Inflammatory macrophage treated with lipopolysaccharide for 4 hours (primary cell): Measurements from ENCODE around the gene TRIM27.
"Not testable (repeated sequence)": the region's sequence is repeated elsewhere in the genome, so short reads cannot be mapped to it uniquely, and the experiment has no call there.

ENCODE experiments used
- DNase-seq: peaks from one replicate; pipeline ENCODE4 v3.0.0-alpha.2; 2020

TRIM27 gene

DNA sequence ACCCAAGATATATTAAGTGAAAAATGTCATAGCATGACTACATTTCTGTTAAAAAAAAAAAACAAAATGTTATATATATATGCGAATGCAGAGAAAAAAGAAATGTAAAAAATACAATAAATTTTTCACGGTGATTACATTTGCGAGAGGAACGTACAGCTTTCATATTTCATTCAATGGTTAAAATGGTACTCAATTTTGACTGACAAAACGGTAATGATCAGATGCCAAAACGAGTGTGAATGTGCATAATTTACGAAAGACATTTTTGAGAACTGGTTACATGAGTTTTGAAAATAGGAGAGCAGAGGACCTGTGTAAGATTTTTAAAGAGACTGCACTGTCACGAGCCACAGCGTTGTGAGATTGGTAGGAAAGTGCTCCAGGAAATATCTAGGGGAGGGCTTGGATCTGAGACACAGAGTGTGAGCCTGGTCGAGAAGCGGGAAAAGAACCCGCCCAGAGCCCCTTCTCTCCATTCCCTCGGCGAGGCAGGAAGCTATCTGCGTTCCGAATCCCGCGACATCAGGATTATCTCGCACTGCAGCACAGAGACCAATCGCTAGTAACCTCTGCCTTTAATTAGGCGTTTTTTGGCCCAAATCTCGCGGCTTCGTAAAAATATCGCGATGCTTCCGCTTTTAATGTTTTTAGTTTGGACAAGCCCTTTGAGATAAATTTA, 28.5 kb downstream of the TRIM27 start:
- DNase-seq: peak; percentile 96

DNA sequence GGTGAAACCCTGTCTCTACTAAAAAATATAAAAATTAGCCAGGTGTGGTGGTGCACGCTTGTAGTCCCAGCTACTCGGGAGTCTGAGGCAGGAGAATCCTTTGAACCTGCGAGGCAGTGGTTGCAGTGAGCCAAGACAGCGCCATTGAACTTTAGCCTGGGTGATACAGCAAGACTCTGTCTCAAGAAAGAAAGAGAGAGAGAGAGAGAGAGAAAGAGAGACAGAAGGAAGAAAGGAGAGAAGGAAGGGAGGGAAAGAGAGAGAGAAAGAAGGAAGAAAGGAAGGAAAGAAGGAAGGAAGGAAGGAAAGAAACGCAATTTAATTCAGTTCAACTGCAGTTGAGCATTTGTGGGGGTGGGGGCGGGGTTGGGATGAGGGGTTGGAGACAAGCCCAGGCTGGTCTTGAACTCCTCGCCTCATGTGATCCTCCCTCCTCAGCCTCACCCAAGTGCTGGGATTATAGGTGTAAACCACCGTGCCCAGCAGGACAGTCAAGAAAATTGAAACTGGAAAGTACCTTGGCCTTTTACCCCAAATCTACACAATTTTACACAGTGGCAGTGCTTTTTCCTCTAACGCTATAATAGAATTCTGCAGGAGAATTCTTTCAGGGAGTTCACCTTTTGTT, 30.5 kb downstream of the TRIM27 start:
- DNase-seq: no peak

DNA sequence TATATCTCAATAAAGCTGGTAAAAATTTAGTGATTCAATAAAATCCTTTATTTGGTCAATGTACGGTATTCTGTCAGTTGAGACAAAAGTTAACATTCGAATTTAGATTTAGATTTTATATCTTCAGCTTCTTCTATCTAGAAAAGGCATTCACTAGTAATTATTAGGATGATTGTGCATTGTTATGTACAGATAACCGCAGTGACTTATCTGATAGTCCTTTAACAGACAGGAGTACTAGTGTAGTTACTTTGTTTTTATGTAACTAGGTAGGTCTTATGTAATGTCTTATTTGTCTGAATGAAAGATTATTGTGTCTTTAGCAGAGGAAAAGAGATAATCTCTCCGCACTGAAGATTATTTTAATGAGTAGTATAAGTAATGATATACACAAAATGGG, 31.3 kb downstream of the TRIM27 start:
- no peak for DNase-seq

DNA sequence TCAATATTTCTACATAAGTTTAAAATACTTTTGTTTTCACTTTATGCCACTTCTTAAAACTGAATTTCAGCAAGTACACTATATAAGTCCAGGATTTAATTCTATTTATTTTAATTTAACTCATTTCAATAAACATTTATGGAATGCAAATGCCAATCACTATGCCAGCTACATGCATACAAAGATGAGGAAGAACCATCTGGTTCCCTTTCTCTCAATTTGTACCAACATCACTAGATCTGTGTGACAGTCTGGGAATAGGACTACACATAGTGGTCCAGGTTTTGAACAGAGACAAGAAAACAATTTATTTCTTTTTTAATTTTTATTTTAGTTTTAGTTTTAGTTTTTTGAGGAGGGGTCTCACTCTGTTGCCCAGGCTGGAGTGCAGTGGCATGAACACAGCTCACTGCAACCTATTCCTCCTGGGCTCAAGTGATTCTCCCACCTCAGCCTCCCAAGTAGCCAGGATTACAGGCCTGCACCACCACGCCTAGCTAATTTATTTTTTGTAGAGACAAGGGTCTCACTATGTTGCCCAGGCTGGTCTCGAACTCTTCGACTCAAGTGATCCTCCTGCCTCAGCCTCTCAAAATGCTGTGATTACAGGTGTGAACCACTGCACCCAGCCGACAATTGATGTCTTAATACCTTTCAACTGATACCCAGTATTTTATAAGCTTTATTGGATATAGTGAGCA, 35.8 kb downstream of the TRIM27 start:
- no peak for DNase-seq

DNA sequence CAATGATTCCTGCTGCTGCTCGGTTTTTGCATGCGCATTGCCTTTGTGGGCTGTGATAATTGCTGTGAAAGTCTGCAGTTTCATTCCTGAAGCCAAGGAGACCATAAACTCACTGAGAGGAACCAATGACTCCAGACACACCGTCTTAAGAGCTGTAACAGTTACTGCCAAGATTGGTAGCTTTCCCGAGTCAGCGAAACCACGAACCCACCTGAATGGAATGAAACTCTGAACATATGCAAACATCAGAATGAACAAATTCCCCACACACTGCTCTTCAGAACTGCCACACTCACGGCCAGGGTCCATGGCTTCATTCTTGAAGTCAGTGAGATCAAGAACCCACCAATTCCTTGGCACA, 37.7 kb downstream of the TRIM27 start:
- no peak for DNase-seq

DNA sequence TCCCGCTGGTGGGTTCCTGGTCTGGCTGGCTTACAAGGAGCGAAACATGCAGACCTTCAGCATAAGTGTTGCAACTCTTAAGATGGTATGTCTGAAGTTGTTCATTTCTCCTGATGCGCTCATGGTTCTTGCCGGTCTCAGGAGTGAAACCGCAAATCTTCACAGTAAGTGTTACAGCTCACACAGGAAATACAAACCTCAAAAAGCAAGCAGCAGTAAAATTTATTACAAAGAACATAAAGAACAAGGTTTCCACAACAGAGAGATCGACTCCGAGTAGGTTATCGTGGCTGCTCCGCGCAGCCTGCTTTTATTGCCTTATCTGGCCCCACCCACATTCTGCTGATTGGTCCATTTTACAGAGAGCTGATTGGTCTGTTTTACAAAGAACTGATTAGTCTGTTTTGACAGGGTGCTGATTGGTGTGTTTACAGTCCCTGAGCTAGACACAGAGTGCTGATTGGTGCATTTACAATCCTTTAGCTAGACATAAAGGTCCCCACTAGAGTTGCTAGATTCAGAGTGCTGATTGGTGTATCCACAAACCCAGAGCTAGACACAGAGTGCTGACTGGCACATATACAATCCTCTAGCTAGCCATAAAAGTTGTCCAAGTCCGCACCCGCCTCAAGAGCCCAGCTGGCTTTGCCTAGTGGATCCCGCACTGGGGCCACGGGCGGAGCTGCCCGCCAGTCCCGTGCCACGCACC, 39.2 kb downstream of the TRIM27 start:
- peak; percentile 33 for DNase-seq

DNA sequence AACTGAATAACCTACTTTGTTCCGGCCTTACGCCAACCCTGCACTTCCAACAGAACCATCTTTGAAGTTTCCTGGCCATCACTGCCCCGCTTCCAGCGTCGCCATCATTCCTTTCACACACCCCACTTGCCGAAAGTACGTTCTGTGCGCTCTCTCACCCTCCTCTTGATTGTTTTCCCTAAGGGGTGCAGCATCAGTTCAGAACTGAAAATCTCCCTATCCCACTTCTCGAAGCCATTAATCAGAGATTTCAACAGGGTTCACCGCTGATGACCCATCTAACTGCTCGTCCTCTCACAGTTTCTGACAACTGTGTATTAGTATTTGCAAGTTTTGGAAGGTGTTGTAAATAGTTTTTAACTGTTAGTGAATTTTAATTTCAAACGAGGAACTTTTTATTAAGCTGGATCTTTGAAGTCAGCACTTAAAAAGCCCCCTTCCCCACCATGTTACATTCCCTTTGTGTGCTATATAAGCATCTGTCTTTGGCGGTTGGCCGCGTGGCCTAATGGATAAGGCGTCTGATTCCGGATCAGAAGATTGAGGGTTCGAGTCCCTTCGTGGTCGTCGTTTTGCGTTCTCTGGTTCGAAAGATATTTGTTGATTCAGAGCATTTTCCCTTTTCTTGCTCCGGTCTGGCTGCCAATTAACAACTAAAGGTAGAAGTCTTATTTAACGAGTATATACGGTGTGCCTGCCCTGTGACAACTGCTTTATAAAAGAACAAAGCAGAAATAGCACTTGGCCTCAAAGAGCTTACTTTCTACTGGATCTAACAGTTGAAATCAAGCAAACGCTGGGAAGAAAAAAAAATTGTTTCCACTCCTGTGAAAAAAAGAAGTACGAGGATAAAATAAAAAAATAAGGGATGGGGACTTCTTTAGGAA, 42.6 kb downstream of the TRIM27 start:
- DNase-seq: peak; percentile 61

DNA sequence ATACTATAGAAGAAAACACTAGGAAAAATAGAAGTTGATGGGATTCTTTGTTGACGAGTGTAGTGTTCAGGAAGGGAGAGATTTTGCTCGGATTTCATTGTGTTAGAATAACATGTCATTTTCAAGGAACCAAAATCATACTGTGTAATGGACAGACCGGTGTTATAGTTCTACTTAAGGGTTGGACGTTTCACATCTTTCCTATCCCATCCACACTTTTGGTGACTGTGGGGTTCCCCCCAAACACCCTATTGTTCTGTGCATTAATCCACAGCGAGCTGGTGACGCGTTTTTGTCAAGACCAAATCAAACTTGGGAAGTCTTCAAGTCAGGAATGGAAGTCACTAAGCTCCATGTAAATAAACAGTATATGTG, 43.3 kb downstream of the TRIM27 start:
- no peak for DNase-seq

DNA sequence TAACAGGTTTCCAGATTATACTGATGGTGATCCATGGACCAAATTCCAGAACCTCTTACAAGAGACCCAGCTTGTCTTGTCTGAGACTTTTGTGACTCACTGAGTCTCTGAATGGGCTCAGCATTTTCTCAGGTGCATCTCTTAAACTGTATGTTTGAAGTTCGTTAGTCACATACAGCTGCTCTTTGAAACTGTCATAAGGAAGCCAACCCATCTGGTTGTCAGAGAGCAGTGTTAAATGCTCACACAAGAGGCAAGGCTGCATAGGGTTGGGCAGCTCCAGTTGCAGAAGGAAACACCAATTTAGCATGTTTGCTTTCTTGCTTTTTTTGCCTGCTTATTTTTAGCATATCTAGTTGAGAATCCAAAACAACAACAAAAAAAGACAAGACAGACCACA, 47.1 kb downstream of the TRIM27 start:
- DNase-seq: no peak

DNA sequence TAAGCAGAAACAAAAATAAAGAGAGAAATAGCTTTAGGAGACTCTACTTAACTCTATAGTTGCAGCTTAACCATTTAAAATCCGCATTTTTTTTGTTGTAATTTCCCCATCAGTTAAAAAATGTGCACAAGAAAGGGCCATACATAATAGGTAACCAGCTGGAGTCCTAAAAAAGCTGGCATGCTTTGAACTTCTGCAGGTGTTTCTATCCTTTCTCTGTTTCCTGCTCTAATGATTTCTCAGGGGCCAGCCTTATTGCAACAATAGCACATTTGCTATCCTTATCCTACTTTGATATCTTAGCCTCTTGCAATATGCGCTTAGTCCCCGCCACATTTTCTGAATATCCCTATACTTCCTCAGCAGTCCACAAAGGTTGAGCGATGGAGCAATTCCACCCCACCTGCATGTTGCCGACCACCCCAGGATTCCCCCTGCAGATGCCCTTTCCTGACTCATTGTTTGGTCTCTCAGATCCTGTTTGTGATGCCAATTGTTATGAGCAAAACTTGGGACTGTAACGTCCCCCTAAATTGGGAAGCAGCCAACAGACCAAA, 48.5 kb downstream of the TRIM27 start:
- no peak for DNase-seq

DNA sequence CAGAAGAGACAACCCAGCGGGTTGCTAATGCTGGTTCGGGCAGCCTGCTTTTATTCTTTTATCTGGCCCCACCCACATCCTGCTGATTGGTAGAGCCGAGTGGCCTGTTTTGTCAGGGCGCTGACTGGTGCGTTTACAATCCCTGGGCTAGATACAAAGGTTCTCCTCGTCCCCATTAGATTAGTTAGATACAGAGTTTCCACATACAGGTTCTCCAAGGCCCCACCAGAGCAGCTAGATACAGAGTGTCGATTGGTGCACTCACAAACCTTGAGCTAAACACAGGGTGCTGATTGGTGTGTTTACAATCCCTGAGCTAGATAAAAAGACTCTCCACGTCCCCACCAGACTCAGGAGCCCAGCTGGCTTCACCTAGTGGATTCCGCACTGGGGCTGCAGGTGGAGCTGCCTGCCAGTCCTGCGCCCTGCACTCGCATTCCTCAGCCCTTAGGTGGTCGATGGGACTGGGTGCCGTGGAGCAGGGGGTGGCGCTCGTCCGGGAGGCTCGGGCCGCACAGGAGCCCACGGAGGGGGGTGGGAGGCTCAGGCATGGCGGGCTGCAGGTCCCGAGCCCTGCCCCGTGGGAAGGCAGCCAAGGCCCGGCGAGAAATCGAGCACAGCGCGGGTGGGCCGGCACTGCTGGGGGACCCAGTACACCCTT, 51.5 kb downstream of the TRIM27 start:
- not testable (repeated sequence) for DNase-seq

DNA sequence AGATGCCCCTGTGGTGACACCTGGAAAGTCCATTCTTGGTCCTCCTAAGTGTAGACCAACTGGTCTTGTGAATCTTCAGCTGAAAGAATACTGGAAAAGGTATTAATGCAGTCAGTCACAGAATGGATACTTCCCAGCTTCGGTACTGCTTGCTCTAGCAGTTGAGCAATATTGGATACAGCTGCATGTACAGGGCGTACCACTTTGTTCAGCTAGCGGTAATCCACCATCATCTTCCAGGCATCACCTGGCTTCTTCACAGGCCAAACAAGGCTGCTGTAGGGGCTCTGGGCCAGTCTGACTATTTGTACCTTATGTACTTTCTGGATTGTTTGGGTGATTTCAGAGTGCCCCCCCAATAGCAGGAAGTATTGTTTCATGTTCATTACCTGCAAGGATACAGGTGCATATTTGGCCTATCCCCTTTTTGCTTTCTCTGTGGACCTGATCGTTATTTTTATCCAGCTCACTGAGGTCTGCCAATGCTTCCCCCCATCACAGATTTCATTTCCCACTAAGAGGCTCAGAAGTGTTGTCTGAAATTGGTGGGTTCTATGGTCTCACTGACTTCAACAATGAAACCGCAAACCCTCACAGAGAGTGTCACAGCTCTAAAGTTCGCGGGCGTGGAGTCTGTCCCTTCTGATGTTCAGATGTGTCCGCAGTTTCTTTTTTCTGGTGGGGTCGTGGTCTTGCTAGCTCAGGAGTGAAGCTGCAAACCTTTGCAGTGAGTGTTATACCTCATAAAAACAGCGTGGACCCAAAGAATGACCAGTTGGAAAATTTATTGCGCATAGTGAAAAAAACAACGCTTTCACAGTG, 52.2 kb downstream of the TRIM27 start:
- no peak for DNase-seq

DNA sequence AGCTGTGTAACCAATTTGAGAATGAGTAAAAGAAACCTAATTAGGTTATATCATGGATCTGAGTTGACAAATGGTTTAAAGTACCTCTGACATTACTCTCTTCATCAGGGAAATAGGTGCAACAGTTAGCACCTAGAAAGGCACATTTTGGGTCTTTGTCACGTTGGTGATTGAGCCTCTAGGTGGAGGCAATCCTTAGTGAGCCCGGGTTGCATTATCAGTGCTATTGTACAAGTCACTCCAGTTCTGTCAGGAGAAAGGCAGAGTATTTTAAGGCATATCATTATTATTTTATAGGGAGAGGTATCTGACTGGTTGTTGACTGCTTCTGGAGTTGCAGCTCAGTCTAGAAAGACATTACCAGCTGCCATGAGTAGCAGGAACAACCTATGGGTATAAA, 54.9 kb downstream of the TRIM27 start:
- DNase-seq: no peak

DNA sequence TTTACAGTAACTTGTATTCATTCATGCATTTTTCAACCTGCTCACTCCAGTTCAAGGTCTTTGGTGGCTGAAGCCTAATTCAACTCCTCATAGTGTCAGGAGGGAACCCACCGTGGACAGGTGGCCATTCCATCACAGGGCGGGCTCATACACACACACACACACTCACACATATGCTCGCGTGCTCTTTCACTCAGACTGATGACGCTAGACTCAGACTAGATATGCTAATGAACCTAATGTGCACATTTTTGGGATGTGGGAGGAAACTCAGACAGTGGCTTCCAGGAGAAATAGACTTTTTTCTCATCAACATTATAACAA, 56.7 kb downstream of the TRIM27 start:
- peak; percentile 20 for DNase-seq

DNA sequence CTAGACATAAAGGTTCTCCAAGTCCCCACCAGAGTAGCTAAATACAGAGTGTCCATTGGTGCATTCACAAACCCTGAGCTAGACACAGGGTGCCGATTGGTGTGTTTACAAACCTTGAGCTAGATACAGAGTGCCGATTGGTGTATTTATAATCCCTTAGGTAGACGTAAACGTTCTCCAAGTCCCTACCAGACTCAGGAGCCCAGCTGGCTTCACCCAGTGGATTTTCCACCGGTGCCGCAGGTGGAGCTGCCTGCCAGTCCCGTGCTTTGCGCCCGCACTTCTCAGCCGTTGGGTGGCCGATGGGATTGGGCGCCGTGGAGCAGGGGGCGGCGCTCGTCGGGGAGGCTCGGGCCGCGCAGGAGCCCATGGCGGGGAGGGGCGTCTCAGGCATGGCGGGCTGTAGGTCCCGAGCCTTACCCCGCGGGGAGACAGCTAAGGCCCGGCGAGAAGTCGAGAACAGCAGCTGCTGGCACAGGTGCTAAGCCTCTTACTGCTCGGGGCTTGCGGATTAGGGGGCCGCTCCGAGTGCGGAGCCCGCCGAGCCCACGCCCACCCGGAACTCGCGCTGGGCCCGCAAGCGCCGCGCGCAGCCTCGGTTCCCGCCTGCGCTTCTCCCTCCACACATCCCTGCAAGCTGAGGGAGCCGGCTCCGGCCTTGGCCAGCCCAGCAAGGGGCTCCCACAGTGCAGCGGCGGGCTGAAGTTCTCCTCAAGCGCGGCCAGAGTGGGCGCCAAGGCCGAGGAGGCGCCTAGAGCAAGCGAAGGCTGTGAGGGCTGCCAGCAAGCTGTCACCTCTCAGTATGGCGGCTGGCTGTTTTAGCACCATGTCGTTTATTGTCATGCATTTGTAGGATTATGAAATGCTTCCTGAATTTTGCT, 57.3 kb downstream of the TRIM27 start:
- DNase-seq: peak; percentile 38

DNA sequence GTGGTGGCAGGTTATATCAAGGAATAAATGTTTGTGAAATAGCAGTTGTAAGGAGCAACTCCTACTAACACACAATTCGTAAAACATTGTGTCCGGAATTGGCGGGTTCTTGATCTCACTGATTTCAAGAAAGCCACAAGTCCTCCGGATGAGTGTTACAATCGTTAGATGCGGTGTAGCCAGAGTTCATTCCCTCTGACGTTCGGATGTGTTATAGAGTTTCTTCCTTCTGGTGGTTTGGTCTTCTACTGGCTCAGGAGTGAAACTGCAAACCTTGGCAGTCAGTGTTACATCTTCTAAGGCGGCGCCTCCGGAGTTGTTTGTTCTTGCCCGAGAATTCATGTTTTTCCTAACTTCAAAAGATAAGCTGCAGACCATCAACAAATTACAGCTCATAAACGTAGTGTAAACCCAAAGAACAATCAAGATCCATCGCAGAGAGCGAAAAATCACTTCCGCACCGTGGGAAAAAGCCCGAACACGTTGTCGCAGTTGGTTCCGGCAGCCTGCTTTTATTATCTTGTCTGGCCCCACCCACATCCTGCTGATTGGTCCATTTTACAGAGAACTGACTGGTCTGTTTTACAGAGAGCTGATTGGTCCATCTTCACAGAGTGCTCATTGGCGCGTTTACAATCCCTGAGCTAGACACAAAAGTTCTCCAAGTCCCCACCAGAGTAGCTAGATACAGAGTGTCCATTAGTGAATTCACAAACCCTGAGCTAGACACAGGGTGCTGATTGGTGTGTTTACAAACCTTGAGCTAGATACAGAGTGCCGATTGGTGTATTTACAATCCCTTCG, 58.2 kb downstream of the TRIM27 start:
- peak; percentile 60 for DNase-seq

DNA sequence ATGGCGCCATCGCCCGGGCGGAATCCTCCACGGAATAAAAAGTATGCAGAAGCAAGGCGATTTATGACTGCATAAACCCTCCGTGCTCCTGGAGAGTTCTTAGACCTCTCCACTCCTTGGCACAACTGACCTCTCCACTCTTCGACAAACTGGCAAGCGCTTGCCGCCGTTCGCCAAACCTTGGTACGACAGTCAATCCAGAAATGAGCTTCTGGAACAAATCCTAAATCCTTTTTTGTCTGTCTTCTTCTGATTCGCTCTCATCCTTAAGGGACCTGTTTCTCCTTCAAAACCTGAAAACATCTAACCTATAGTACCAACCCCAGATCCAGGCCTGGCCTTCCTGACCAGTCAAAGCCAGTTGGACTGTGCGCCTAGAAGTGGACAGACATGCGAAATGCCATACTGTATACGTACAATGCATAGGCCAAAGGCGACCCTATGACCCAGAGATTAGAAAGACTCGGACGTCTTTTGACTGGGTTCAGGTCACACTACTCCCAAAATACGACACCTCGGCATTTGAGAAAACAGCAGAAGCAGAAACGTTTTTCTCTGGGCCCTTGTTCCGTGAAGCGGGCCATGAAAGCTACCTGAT, 59.4 kb downstream of the TRIM27 start:
- no peak for DNase-seq

DNA sequence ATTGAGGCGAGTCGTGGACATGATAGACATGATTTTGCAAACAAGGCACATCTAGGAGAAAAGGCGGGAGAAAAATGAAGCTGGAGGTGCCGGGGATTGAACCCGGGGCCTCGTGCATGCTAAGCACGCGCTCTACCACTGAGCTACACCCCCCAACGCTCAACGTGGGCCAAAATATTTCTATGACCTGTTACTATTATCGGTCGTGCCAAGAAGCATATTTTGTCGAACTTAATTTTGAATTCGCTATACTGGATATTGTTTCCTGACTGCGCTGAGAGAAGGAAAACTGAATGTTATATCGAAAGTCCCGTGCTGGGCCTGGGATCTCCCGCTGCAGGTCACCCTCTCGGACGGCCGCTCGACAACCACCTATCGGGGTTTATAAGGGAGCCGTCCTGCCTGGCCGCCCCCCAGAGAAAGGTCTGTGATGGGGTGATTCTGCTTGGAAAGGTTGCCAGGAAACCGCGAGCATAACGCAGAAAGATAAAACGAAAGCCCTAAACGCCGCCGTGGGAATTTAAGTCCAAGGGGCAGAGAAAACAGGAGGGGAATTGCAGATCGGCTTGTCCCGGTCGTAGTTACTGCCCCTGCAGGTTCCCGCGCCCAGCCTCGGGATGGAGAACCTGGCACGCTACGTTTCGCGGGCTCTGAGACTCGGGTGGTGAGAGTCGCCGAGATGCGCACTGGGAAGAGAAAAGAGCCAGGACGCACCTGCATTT, 60.0 kb downstream of the TRIM27 start:
- DNase-seq: peak; percentile 77
